HG02759 (cell line): ENCODE measurements around the gene TMEM204.

Experiments
- ATAC-seq: cut with Tn5 transposase; IDR thresholded peaks from one replicate; pipeline ENCODE4 v1.9.1; 2021; ENCODE audit warnings: mild to moderate bottlenecking, moderate library complexity; ENCODE audit not compliant: unreplicated experiment

Gene TMEM204

GRCh38 chr16:1533443-1533951 is at the start of gene TMEM204:
TMEM204 (plus strand) TSS chr16:1533666; CDS start chr16:1534276, 610 bp downstream.
- ATAC-seq, result no peak

- no peak for ATAC-seq
Measured at GRCh38 chr16:1485847-1486496, 47.5 kb upstream of the TMEM204 start.

GRCh38 chr16:1486551-1487390 is 46.7 kb upstream of the TMEM204 start:
- ATAC-seq, result no peak

GRCh38 chr16:1487395-1488053 is 45.9 kb upstream of the TMEM204 start:
- no peak for ATAC-seq

- ATAC-seq, result no peak
Measured at GRCh38 chr16:1488054-1488601, 45.3 kb upstream of the TMEM204 start.

GRCh38 chr16:1488619-1489018 is 44.8 kb upstream of the TMEM204 start, which contains the start of gene PTX4:
PTX4 (minus strand) TSS chr16:1488944; CDS start chr16:1488909, 35 bp downstream.
- ATAC-seq, result no peak

- no peak for ATAC-seq
Measured at GRCh38 chr16:1489077-1489476, 44.4 kb upstream of the TMEM204 start.

- no peak for ATAC-seq
Measured at GRCh38 chr16:1491327-1491726, 42.1 kb upstream of the TMEM204 start.

GRCh38 chr16:1492082-1492922 is 41.2 kb upstream of the TMEM204 start:
- ATAC-seq, result no peak

- ATAC-seq, result peak; percentile 73
Measured at GRCh38 chr16:1492923-1493745, 40.3 kb upstream of the TMEM204 start, which contains the start of gene TELO2. TELO2 (plus strand) TSS chr16:1493360; CDS start chr16:1494282, 922 bp downstream.

- ATAC-seq, result peak; percentile 8
Measured at GRCh38 chr16:1493746-1494094, 39.7 kb upstream of the TMEM204 start.

GRCh38 chr16:1494129-1494640 is 39.3 kb upstream of the TMEM204 start:
- ATAC-seq, result no peak

- ATAC-seq, result no peak
Measured at GRCh38 chr16:1494711-1495110, 38.8 kb upstream of the TMEM204 start.

GRCh38 chr16:1495211-1495888 is 38.1 kb upstream of the TMEM204 start:
- ATAC-seq, result no peak

- no peak for ATAC-seq
Measured at GRCh38 chr16:1495889-1496262, 37.6 kb upstream of the TMEM204 start.

- ATAC-seq, result no peak
Measured at GRCh38 chr16:1496464-1496863, 37.0 kb upstream of the TMEM204 start.

GRCh38 chr16:1497014-1497598 is 36.4 kb upstream of the TMEM204 start:
- no peak for ATAC-seq
